NCI-H2227 (cell line): ENCODE results near the gene LPIN3.

ENCODE experiments used
- DNase-seq: peaks from one replicate; lab custom pipeline; 2025; ENCODE audit not compliant: unreplicated experiment; lab: John Stamatoyannopoulos, UW

The LPIN3 gene

GRCh38 chr20:41392295-41392694 lies 51.7 kb downstream of the LPIN3 start:
- DNase-seq = no peak

- no peak for DNase-seq
Measured at GRCh38 chr20:41392871-41393704, 52.5 kb downstream of the LPIN3 start.

- no peak for DNase-seq
Measured at GRCh38 chr20:41393705-41394066, 53.1 kb downstream of the LPIN3 start.

- no peak for DNase-seq
Measured at GRCh38 chr20:41394081-41394480, 53.5 kb downstream of the LPIN3 start.

- DNase-seq = no peak
Measured at GRCh38 chr20:41394931-41395666, 54.5 kb downstream of the LPIN3 start.

DNA sequence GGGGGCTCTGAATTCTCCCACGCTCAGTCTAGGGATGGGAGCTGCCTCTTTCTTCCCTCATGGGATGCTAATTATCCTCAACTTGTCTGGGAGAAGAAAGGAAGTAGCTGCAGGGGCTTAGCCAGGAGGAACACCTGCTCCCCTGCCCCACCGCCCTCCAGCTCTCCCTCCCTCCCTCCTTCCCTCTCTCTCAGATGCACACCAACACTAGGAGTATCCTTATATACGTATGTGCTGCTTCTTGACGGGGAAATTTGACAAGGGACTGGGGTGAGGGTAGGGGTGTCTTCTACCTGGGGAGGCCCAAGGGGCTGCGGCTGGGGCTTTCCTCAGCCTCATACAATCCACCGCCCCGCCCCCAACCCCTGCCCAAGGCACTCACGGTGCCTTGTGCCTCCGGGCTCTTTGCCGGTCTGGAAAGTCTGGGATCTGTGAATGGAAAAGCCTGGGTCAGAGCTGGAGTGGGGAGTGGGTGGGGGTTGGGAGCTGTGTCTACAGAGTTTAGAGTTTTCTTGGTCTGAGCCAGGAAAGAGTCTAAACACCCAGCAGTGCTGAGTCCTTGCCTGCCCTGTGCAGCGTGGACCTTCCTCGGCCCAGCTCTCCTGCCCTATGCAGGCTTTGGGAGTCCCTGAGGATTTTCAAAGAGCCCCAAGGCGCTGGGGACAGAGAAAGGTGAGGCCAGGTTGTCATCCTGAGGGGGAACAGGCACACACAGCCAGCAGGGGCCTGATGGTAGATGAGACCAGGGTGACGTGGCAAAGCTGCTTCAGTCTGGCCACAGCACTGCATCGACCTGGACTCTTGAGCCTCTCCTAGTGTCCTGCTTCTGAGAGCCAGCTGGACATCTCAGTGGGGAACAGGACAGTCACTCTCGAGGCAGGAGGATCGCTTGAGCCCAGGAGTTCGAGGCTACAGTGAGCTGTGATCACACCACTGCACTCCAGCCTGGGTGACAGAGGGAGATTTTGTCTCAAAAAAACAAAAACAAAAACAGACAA lies 55.3 kb downstream of the LPIN3 start:
- peak; percentile 50 for DNase-seq

- no peak for DNase-seq
Measured at GRCh38 chr20:41398408-41398807, 57.8 kb downstream of the LPIN3 start.

- peak; percentile 23 for DNase-seq
Measured at GRCh38 chr20:41403604-41404003, 63.0 kb downstream of the LPIN3 start.

DNA sequence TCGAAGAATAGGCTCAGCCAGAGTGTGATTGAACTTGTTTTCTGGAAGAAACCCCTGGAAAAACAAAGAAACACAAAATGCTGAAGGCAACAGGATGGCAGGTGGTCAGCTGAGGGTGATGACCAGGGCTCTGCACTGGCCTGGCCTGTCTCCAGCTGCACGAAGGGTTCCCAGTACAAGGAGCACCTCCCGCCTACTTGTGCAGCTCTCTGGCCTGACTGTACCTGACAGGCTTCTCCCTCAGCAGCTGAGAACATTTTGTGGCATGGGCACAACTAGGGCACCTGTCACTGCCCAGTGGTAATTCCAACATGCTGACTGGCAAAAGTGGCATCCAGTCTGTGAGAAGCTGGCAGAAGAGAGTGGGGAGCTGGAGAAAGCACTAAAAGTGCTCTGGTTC lies 64.8 kb downstream of the LPIN3 start:
- DNase-seq = no peak

DNA sequence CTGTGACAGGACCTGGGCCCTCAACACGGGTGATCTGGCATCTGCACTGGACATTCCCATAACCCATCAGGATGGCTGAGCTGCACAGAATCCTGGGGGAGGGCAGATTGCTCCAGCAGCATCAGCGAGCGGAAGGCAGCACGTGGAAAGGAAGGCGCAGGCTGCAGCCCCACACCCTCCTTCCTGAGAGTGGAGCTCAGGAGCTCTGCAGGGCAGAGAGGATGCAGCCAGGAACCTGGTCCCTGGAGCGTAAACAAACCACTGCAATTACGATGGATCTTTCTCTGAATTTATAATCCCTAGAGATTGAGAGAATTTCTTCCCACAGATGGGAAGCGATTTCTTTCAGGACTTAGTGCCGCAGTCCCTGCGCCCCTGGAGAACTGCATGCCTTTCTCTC lies 65.7 kb downstream of the LPIN3 start:
- DNase-seq = no peak

GRCh38 chr20:41406896-41407444 lies 66.3 kb downstream of the LPIN3 start:
- DNase-seq = no peak

- DNase-seq = no peak
Measured at GRCh38 chr20:41407607-41408006, 67.0 kb downstream of the LPIN3 start.

DNA sequence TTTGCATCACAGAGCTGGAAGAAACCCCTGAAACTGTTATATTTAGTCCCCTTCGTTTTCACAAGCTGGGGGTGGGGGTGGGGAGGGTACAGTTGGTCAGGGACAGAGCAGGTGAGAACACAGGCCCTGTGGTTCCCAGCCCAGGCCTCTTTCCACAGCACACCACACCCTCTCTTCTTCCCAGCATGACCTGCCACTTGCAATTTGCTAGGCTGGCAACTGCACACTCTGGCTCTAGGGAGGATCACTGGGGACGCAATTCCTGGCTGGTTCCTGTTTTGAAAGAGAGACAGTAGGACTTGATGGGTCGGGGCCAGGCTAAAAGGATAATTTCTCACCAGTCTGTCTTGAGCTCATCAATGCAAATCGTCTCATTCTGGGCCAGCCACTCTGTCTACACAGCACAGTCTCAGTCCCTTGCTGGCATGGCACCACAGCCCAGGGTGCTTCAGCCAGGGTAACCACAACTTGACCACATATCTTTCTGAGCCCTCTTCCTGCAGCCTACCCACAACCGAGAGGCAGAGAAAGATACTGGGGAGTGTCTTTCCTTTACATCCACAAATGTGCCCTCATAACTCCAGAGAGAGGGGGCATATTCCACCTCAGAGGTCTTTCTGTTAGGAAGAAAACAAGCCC lies 67.7 kb downstream of the LPIN3 start:
- no peak for DNase-seq

DNA sequence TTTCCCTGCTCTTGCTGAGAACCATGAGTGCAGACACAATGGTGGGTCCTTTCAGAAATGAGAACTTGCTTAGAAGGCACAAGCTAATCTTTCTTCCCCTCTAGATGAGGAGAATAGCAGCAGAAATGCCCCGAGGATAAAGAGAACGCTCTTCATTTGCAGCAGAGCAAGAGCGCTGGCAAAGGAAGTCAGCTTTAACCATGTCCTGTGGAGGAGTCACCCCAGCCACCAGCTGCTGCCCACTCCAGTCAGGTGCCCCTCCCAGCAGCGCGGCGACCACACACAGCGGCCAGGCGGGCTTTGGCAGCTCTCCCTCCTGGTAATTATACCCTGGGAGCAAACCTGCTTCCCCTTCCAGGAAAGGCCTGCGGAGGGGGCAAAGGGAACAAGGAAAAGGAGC lies 68.4 kb downstream of the LPIN3 start:
- peak; percentile 88 for DNase-seq
